GM12872 (cell line): Measurements from ENCODE around the gene TRIL.

Source experiments
- TF ChIP-seq, protein P1 (sequence below): IDR thresholded peaks from 3 replicates; pipeline ENCODE4 v1.5.1; 2011; ENCODE audit warnings: low read depth, mild to moderate bottlenecking, low read length, moderate library complexity; ENCODE audit not compliant: insufficient read depth

The TRIL gene

DNA sequence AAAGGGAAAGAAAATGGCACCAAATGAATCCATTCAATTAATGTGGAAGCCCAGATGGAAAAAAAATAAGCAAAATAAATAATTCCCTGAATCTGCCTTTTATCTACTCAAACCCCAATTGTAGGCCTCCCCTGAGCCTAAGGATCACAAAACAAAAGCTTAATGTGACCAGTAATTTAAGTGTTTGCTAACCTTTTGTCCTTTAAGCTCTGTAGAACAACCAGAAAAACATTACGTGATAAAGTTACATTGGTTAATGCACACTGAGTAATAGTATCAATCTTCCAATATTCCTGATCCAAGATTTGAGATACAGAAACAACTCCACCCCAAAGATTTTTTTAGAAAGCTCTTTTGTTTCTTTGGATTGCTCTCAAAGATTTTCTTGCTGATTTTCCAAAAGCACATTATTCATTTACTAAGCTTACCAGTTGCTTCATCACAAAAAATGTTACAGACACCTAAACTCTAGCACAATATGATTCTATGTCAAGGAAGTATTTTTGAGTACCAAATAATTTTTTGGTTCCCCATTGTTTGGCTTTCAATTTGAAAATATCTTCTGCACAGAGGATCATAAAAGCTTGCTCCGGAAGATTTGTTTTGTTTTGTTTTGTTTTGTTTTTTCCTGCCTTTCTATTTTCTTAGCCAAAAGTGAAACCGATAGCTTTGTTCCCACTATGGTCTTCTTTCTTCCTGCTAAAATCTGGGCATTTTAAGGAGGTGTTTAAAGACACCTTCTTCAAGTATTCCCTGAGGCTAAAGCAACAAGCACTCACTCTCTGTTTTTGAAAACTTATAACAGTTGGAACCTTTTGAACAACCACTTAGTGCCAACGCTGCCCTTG is 54.2 kb downstream of the TRIL start:
- TF ChIP-seq, protein P1, sequence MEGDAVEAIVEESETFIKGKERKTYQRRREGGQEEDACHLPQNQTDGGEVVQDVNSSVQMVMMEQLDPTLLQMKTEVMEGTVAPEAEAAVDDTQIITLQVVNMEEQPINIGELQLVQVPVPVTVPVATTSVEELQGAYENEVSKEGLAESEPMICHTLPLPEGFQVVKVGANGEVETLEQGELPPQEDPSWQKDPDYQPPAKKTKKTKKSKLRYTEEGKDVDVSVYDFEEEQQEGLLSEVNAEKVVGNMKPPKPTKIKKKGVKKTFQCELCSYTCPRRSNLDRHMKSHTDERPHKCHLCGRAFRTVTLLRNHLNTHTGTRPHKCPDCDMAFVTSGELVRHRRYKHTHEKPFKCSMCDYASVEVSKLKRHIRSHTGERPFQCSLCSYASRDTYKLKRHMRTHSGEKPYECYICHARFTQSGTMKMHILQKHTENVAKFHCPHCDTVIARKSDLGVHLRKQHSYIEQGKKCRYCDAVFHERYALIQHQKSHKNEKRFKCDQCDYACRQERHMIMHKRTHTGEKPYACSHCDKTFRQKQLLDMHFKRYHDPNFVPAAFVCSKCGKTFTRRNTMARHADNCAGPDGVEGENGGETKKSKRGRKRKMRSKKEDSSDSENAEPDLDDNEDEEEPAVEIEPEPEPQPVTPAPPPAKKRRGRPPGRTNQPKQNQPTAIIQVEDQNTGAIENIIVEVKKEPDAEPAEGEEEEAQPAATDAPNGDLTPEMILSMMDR, result no peak
